Neural progenitor cell (in vitro differentiated cells): ENCODE data around the gene PACSIN2. TPM values are rescaled to one million over a fixed set of nuclear protein-coding genes. Genes with fewer than 3 reads are reported as not detected.

ENCODE experiments used
- DNase-seq: peaks from one replicate; pipeline ENCODE4 v3.0.0-alpha.2; 2016; ENCODE audit warnings: low spot score
- H2AFZ ChIP-seq: fragments of 200-600 bp; sonication (generic); replicated peaks from 2 replicates; pipeline ENCODE4 v1.6.1; 2016; ENCODE audit warnings: antibody characterized with exemption
- H3F3A ChIP-seq: fragments of 200-600 bp; sonication (generic); 2 replicates; pipeline ENCODE4 v1.6.1; 2016; ENCODE audit warnings: antibody characterized with exemption, low read depth
- H3K27ac ChIP-seq: fragments of 200-600 bp; sonication (generic); 2 replicates; pipeline ENCODE4 v1.5.1; 2016; ENCODE audit warnings: mild to moderate bottlenecking
- H3K27me3 ChIP-seq: fragments of 200-600 bp; sonication (generic); 2 replicates; pipeline ENCODE4 v1.6.1; 2016; ENCODE audit warnings: mild to moderate bottlenecking, moderate library complexity
- H3K36me3 ChIP-seq: fragments of 200-600 bp; sonication (generic); 2 replicates; pipeline ENCODE4 v1.5.1; 2016
- H3K4me1 ChIP-seq: fragments of 200-600 bp; sonication (generic); 2 replicates; pipeline ENCODE4 v1.6.1; 2016; ENCODE audit warnings: mixed run types
- H3K4me2 ChIP-seq: fragments of 200-600 bp; sonication (generic); 2 replicates; pipeline ENCODE4 v1.6.1; 2016
- H3K4me3 ChIP-seq: fragments of 200-600 bp; sonication (generic); 2 replicates; pipeline ENCODE4 v1.5.1; 2016
- H3K79me2 ChIP-seq: fragments of 200-600 bp; sonication (generic); 2 replicates; pipeline ENCODE4 v1.6.1; 2016; ENCODE audit warnings: low read depth
- H3K9ac ChIP-seq: fragments of 200-600 bp; sonication (generic); 2 replicates; pipeline ENCODE4 v1.6.1; 2016
- H3K9me3 ChIP-seq: fragments of 200-600 bp; sonication (generic); 2 replicates; pipeline ENCODE4 v1.5.1; 2016; ENCODE audit warnings: low read depth
- H4K20me1 ChIP-seq: fragments of 200-600 bp; sonication (generic); 2 replicates; pipeline ENCODE4 v1.6.1; 2016; ENCODE audit warnings: low read depth
- H3K27ac Mint-ChIP-seq: 3 replicates; pipeline ENCODE4 v1.8.0; 2021; ENCODE audit warnings: mixed read lengths
- H3K27me3 Mint-ChIP-seq: 2 replicates; pipeline ENCODE4 v1.8.0; 2022; ENCODE audit warnings: low read depth, mild to moderate bottlenecking, inconsistent platforms, moderate library complexity, mixed read lengths; ENCODE audit not compliant: insufficient read depth
- H3K36me3 Mint-ChIP-seq: 3 replicates; pipeline ENCODE4 v1.8.0; 2021; ENCODE audit warnings: mixed read lengths
- H3K4me1 Mint-ChIP-seq: 3 replicates; pipeline ENCODE4 v1.8.0; 2021; ENCODE audit warnings: mixed read lengths
- H3K4me3 Mint-ChIP-seq: 3 replicates; pipeline ENCODE4 v1.8.0; 2021; ENCODE audit warnings: mild to moderate bottlenecking, moderate library complexity, mixed read lengths
- H3K9me3 Mint-ChIP-seq: 3 replicates; pipeline ENCODE4 v1.8.0; 2020; ENCODE audit warnings: mixed read lengths
- CTCF ChIP-seq: fragments of 200-600 bp; sonication (generic); IDR thresholded peaks from 2 replicates; pipeline ENCODE4 v1.5.1; 2017; ENCODE audit warnings: antibody characterized with exemption, mild to moderate bottlenecking
- EZH2 ChIP-seq: fragments of 200-600 bp; sonication (generic); IDR thresholded peaks from 2 replicates; pipeline ENCODE4 v1.6.1; 2017; ENCODE audit warnings: antibody characterized with exemption, mild to moderate bottlenecking, moderate library complexity
- EZH2phosphoT487 ChIP-seq: fragments of 200-600 bp; sonication (generic); IDR thresholded peaks from 2 replicates; pipeline ENCODE4 v1.6.1; 2017; ENCODE audit warnings: antibody characterized with exemption
- total RNA-seq: library from RNA; depleted of rRNA; stranded (reverse); fragments of >200 nt; gene quantifications from 2 replicates; pipeline ENCODE4 v1.2.3, GENCODE V29; 2015; ENCODE audit warnings: low replicate concordance

The PACSIN2 gene
- total RNA-seq, 1 donor from 2014 or later: 38.1 TPM

GRCh38 chr22:43002202-43002586, 12.8 kb downstream of the PACSIN2 start:
- Mint-ChIP-seq H3K4me3 (no peak overlapping the region), H3K36me3 (peaks cover 19% of the 10 kb centered on the region), H3K4me1 (peaks cover 44% of the 10 kb centered on the region), H3K27me3 (peaks cover 2% of the 10 kb centered on the region), H3K9me3 (peaks cover 22% of the 10 kb centered on the region), H3K27ac (no peak overlapping the region)
- Histone ChIP-seq H3F3A (peaks cover 4% of the 10 kb centered on the region), H3K4me3 (no peak overlapping the region), H3K36me3 (no peaks in the 10 kb centered on the region), H3K9ac (no peak overlapping the region), H3K9me3 (no peaks in the 10 kb centered on the region), H3K79me2 (peaks cover 99% of the 10 kb centered on the region), H3K27me3 (no peaks in the 10 kb centered on the region), H2AFZ (no peak overlapping the region), H4K20me1 (peaks cover 59% of the 10 kb centered on the region), H3K4me1 (peaks cover 22% of the 10 kb centered on the region), H3K4me2 (peak overlapping the region; percentile 2), H3K27ac (no peak overlapping the region)
- no peak for DNase-seq
- TF ChIP-seq CTCF (no peak), EZH2phosphoT487 (no peak), EZH2 (no peak)

GRCh38 chr22:43001271-43002201, 13.4 kb downstream of the PACSIN2 start:
- peaks cover 22% of the 10 kb centered on the region for H3K4me1 ChIP-seq
- H3K9me3 Mint-ChIP-seq: peaks cover 22% of the 10 kb centered on the region
- DNase-seq: no peak
- no peak overlapping the region for H2AFZ ChIP-seq
- peak overlapping the region; percentile 54 for H3K4me3 Mint-ChIP-seq
- H3K36me3 ChIP-seq: no peaks in the 10 kb centered on the region
- peaks cover 99% of the 10 kb centered on the region for H3K79me2 ChIP-seq
- no peak overlapping the region for H3K27ac ChIP-seq
- no peak for TF ChIP-seq EZH2
- no peak for TF ChIP-seq EZH2phosphoT487
- TF ChIP-seq CTCF: no peak
- peaks cover 19% of the 10 kb centered on the region for H3K36me3 Mint-ChIP-seq
- H3K9me3 ChIP-seq: no peaks in the 10 kb centered on the region
- H3K4me1 Mint-ChIP-seq: peaks cover 40% of the 10 kb centered on the region
- peaks cover 53% of the 10 kb centered on the region for H4K20me1 ChIP-seq
- peaks cover 2% of the 10 kb centered on the region for H3K27me3 Mint-ChIP-seq
- H3K9ac ChIP-seq: no peak overlapping the region
- peak overlapping the region; percentile 2 for H3K4me2 ChIP-seq
- peaks cover 4% of the 10 kb centered on the region for H3F3A ChIP-seq
- H3K4me3 ChIP-seq: no peak overlapping the region
- no peaks in the 10 kb centered on the region for H3K27me3 ChIP-seq
- H3K27ac Mint-ChIP-seq: no peak overlapping the region

- no peaks in the 10 kb centered on the region for H3K27me3 ChIP-seq
- H3K4me3 Mint-ChIP-seq: no peak overlapping the region
- peaks cover 43% of the 10 kb centered on the region for H4K20me1 ChIP-seq
- peaks cover 99% of the 10 kb centered on the region for H3K79me2 ChIP-seq
- H3K4me2 ChIP-seq: no peak overlapping the region
- no peak overlapping the region for H3K27ac Mint-ChIP-seq
- peaks cover 40% of the 10 kb centered on the region for H3K4me1 Mint-ChIP-seq
- peaks cover 22% of the 10 kb centered on the region for H3K9me3 Mint-ChIP-seq
- no peak overlapping the region for H3K27ac ChIP-seq
- no peaks in the 10 kb centered on the region for H3K36me3 ChIP-seq
- TF ChIP-seq CTCF (no peak), EZH2phosphoT487 (no peak), EZH2 (no peak)
- H3K9ac ChIP-seq: no peak overlapping the region
- peaks cover 19% of the 10 kb centered on the region for H3K36me3 Mint-ChIP-seq
- H3K9me3 ChIP-seq: no peaks in the 10 kb centered on the region
- H3K4me3 ChIP-seq: no peak overlapping the region
- no peak for DNase-seq
- peaks cover 2% of the 10 kb centered on the region for H3K27me3 Mint-ChIP-seq
- H2AFZ ChIP-seq: no peak overlapping the region
- H3F3A ChIP-seq: peaks cover 4% of the 10 kb centered on the region
- peaks cover 22% of the 10 kb centered on the region for H3K4me1 ChIP-seq
Measured at GRCh38 chr22:43000441-43001175, 14.3 kb downstream of the PACSIN2 start.
